Osteocyte (in vitro differentiated cells): Measurements from ENCODE around the gene CCDC146. TPM values are rescaled to one million over a fixed set of nuclear protein-coding genes. Genes with fewer than 3 reads are reported as not detected.
"Not testable (repeated sequence)": the region's sequence is repeated elsewhere in the genome, so short reads cannot be mapped to it uniquely, and the experiment has no call there.

Source experiments
- DNase-seq: peaks from one replicate; pipeline ENCODE4 v3.0.0; 2021; ENCODE audit warnings: mixed read lengths; ENCODE audit not compliant: unreplicated experiment; ENCODE audit errors: extremely low spot score
- H3K27ac Mint-ChIP-seq: one replicate; pipeline ENCODE4 v1.8.0; 2021; ENCODE audit warnings: mild to moderate bottlenecking, mixed read lengths; ENCODE audit not compliant: unreplicated experiment
- H3K27me3 Mint-ChIP-seq: one replicate; pipeline ENCODE4 v1.8.0; 2021; ENCODE audit warnings: mixed read lengths; ENCODE audit not compliant: unreplicated experiment
- H3K36me3 Mint-ChIP-seq: one replicate; pipeline ENCODE4 v1.8.0; 2021; ENCODE audit warnings: mixed read lengths; ENCODE audit not compliant: unreplicated experiment
- H3K4me1 Mint-ChIP-seq: one replicate; pipeline ENCODE4 v1.8.0; 2021; ENCODE audit warnings: mixed read lengths; ENCODE audit not compliant: unreplicated experiment
- H3K4me3 Mint-ChIP-seq: one replicate; pipeline ENCODE4 v1.8.0; 2021; ENCODE audit warnings: mild to moderate bottlenecking, moderate library complexity, mixed read lengths; ENCODE audit not compliant: unreplicated experiment
- H3K9me3 Mint-ChIP-seq: one replicate; pipeline ENCODE4 v1.8.0; 2021; ENCODE audit warnings: mixed read lengths; ENCODE audit not compliant: unreplicated experiment
- total RNA-seq: library from RNA; stranded (reverse); gene quantifications from 2 replicates; pipeline ENCODE4 v1.2.1, GENCODE V29; 2021
- TF ChIP-seq, protein P1 (sequence below): fragments of 200-600 bp; sonication (generic); IDR thresholded peaks from 2 replicates; pipeline ENCODE4 v1.5.0; 2021; ENCODE audit warnings: antibody characterized with exemption, mild to moderate bottlenecking, moderate library complexity

The CCDC146 gene
- total RNA-seq, 1 donor from 2014 or later = 5.1 TPM

- H3K9me3 Mint-ChIP-seq = no peaks in the 10 kb centered on the region
- no peaks in the 10 kb centered on the region for H3K27me3 Mint-ChIP-seq
- no peak overlapping the region for H3K4me3 Mint-ChIP-seq
- TF ChIP-seq, protein P1, sequence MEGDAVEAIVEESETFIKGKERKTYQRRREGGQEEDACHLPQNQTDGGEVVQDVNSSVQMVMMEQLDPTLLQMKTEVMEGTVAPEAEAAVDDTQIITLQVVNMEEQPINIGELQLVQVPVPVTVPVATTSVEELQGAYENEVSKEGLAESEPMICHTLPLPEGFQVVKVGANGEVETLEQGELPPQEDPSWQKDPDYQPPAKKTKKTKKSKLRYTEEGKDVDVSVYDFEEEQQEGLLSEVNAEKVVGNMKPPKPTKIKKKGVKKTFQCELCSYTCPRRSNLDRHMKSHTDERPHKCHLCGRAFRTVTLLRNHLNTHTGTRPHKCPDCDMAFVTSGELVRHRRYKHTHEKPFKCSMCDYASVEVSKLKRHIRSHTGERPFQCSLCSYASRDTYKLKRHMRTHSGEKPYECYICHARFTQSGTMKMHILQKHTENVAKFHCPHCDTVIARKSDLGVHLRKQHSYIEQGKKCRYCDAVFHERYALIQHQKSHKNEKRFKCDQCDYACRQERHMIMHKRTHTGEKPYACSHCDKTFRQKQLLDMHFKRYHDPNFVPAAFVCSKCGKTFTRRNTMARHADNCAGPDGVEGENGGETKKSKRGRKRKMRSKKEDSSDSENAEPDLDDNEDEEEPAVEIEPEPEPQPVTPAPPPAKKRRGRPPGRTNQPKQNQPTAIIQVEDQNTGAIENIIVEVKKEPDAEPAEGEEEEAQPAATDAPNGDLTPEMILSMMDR = peak; percentile 80
- DNase-seq = no peak
- no peaks in the 10 kb centered on the region for H3K36me3 Mint-ChIP-seq
- peaks cover 26% of the 10 kb centered on the region for H3K4me1 Mint-ChIP-seq
- H3K27ac Mint-ChIP-seq = no peak overlapping the region
Observed at GRCh38 chr7:77331938-77332695, 209.7 kb downstream of the CCDC146 start.

GRCh38 chr7:77334039-77334438 is 211.6 kb downstream of the CCDC146 start:
- not testable (repeated sequence) for H3K36me3 Mint-ChIP-seq, H3K27me3 Mint-ChIP-seq, H3K4me1 Mint-ChIP-seq, H3K4me3 Mint-ChIP-seq, H3K9me3 Mint-ChIP-seq, DNase-seq, H3K27ac Mint-ChIP-seq

DNA sequence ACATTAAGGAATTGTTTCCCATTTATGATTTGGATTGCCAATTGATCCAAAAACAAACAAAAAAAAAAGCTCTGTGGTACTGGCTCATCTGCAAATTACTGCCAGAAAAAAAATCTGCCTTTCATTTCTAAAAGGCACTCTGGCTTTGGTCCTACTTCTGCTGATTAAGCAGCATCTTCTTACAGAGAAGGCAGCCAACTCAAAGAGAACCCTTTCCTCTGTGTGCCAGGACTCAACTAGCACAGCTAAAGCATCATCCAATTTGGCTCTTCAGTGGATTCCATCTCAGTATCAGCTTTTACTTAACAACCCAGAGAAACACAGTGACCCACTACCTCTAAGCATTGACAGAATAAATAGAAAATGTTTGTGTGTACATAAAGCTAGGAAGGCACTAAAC is 213.2 kb downstream of the CCDC146 start:
- TF ChIP-seq, protein P1 = no peak
- H3K4me1 Mint-ChIP-seq = peaks cover 5% of the 10 kb centered on the region
- no peak for DNase-seq
- no peaks in the 10 kb centered on the region for H3K27me3 Mint-ChIP-seq
- no peaks in the 10 kb centered on the region for H3K36me3 Mint-ChIP-seq
- H3K9me3 Mint-ChIP-seq = no peaks in the 10 kb centered on the region
- no peak overlapping the region for H3K4me3 Mint-ChIP-seq
- no peak overlapping the region for H3K27ac Mint-ChIP-seq

GRCh38 chr7:77337456-77337990 is 215.1 kb downstream of the CCDC146 start:
- Mint-ChIP-seq H3K4me3 (no peak overlapping the region), H3K27me3 (no peaks in the 10 kb centered on the region), H3K9me3 (no peaks in the 10 kb centered on the region), H3K4me1 (no peaks in the 10 kb centered on the region), H3K27ac (no peak overlapping the region), H3K36me3 (no peaks in the 10 kb centered on the region)
- TF ChIP-seq, protein P1 = no peak
- DNase-seq = no peak

DNA sequence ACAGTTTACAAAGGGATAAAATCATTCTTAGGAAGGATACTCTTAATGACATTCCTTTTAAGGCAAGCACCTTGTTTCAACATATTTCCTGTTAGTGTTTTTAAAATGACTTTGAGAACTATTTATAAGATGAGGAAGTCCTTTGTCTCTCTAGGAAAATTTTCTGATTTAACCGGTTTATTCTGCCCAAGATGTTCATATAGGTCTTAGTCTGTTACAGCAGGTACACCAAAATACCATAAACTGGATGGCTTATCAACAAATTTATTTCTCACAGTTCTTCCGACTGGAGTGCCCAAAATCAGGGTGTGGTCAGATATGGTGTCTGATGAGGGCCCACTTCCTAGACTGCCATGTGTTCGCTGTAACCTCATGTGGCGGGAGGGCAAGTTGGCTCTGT is 215.8 kb downstream of the CCDC146 start:
- TF ChIP-seq, protein P1 = no peak
- no peak for DNase-seq
- H3K36me3 Mint-ChIP-seq = no peaks in the 10 kb centered on the region
- H3K9me3 Mint-ChIP-seq = no peaks in the 10 kb centered on the region
- H3K27me3 Mint-ChIP-seq = no peaks in the 10 kb centered on the region
- H3K4me1 Mint-ChIP-seq = no peaks in the 10 kb centered on the region
- no peak overlapping the region for H3K27ac Mint-ChIP-seq
- H3K4me3 Mint-ChIP-seq = no peak overlapping the region
